Kidney tubule cell (primary cell): ENCODE results near the gene CDT1.

Experiments used
- DNase-seq: peaks from one replicate; pipeline ENCODE4 v3.0.0-alpha.2; 2018; ENCODE audit warnings: low spot score

Gene CDT1

DNA sequence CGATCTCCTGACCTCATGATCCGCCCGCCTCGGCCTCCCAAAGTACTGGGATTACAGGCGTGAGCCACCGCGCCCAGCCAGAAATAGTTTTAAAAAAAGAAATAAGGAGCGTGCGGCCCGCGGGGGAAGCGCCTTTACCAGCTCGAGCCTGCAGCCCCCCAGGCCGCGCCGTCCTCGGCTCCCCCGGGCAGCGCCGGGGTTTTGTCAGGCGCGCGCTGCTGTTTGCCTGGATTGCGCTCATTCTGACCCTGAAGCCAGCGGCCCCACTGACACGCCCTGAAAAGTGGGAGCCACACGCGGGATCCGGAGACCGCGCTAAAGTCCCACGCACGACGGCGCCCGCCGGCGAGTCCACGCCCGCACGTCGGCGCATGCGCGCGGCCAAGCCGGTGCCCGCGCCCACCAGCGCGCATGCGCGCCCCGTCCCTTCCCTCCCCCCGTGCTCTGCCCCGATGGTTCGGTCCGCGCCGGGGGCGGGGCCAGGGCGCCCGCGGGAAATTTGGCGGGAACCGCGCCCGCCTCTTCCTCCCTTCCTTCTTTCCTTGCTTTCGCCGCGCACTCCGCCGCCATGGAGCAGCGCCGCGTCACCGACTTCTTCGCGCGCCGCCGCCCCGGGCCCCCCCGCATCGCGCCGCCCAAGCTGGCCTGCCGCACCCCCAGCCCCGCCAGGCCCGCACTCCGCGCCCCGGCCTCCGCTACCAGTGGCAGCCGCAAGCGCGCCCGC is at the start of gene CDT1:
Gene CDT1 (plus strand): TSS at position 526 of the 724 bp plus-strand sequence. CDS start 43 bp downstream, at position 569.
- peak; percentile 85 for DNase-seq

DNA sequence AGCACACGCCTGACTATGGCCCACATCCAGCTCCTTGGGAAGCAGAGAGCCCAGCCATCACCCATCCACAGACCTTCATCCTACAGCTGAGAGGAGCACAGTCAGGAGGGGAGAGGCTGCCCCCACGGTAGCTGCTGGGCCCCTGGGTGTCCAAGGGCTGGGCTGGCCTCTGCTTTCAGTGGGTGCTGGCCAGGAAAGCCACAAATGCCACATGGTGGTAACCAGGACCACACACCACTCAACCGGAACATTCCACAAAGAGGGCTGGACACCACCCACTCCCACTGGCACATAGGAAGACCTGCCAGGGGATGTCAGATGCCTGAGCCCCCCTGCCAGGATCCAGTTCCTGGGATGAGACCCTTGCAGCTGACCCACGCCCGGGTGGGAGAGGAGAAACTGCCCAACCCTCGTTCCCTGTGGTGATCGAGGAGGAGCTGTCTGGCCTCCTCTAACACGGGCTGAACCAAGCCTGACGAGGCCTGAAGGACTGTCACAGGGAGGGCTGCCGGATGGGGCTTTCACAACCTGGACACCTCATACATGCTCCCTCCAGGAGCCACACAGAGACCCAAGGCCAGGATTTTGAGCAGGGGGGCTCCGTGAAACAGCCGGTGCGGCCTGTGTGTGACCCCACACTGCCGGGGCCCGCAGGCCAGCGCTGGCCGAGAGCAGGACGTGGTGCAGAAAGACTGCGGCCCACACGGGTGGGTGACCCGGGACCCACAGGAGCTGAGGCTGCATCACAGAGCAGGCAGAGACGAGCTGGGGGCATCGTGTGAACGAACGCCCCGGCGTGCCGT is 49.3 kb upstream of the CDT1 start:
- DNase-seq: no peak

- peak; percentile 61 for DNase-seq
These were observed 48.5 kb upstream of the CDT1 start for GRCh38 chr16:88754912-88755744.

DNA sequence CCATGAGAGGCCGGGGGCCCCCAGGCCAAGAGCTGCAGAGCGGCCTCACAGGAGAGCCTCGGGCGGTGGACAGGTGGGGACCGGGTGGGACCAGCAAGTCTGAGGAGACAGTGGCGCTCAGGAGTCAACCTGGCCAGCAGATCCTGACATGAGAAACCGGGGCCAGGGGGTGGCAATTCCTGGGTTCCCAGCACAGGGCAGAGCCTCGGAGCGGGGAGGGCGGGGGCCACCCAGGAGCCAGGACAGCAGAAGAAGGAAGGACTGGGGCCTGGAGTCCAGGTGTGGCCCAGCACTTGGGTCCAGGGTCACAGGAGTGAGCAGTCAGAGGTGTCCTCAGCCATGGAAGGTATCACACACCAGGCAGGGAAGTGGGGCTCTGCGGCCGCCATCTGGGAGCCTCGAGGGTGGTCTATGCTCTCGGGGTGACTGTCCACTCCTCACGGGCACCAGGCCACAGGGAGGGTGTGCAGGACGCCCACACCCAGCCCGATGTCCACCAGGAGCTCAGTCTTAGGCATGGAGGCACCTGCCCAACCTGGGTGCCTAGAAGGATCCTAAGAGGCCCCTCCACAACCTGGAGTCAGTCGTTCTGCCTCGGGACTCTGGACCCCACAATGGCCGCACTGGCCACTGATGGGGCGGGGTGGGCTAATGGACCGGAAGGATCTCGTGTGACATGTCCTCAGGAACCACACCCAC is 47.7 kb upstream of the CDT1 start:
- DNase-seq: no peak

DNA sequence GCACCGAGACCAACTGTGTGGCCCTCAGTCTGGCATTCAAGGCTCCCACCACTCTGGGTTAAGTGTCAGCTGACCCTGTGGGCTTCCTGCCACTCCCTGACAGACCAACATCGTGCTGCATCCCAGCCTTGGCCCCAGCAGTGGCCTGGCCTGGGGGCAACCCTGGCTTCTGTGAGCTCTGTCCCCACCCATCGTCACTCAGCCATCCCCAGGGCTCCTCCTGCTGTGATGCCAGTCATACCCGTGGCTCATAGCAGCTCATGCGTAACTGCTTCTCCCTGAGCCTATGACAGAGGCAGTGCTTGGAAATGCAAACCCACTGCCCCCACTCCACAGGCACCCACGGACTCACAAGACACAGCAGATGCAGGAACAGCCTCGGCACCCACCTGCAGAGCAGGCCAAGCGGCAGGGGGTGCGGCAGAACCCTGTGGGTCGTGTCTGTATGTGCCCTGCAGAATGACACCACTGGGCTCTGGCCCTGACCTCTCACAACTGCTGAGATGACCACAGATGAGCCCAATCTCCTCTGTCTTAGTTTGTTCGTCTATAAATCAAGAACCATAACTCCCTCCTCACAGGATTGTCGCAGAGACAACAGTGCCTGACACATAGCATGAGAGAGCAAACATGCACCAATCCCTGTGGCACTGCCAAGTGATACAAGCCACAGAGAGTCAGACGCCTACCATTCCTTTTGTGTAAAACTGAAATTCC is 45.2 kb upstream of the CDT1 start:
- peak; percentile 80 for DNase-seq

- no peak for DNase-seq
These were observed 44.7 kb upstream of the CDT1 start for GRCh38 chr16:88758944-88759244.

- DNase-seq: no peak
These were observed 44.2 kb upstream of the CDT1 start for GRCh38 chr16:88759245-88759975.

DNA sequence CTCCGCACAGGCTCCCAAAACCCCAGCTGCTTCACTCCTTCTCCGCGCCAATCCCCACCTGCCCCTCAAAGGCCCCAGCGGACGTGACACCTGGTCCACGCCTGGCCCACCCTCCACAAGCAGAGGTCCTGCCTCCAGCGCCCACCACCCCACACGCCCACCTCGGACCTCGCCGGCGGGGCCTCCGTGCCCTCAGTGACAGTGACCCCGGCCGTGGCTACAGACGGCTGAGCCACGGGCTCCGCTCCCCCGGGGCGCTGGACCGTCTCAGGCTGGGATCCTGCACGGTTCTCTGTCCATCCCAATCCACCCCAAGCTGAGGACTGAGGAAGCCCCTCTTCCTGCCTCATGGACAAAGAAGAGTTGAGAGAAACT is 43.6 kb upstream of the CDT1 start:
- DNase-seq: no peak

DNA sequence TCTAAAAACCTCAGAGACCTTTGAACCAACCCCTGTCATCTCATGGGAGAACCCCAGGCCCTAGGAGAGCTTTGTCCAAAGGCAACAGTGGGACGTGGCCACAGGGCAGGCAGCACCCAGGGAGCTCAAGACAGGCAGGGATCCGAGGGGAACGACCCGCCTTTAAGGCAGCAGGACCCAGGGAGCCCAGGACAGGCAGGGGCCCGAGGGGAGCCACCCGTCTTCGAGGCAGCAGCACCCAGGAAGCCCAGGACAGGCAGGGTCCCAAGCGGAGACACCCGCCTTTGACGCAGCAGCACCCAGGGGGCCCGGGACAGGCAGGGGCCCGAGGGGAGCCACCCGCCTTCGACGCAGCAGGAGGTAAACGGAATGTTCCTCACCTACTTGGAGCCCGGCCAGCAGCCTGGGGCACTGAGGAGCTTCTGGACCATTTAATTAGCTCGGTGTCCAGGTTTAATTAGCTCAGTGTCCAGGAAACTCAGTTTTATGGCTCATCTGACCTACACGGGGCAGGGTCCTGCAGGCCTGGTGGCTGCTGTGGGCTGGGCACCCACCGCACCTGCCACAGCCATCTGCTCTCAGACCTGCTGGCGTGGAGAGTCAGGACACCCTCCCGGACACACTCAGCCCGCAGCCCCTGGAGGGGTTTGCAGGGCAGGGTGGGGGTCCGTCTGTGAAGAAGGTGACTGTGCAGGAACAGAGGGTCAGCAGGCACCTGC is 43.0 kb upstream of the CDT1 start:
- peak; percentile 48 for DNase-seq

GRCh38 chr16:88761143-88761534 is 42.5 kb upstream of the CDT1 start:
- DNase-seq: no peak

DNA sequence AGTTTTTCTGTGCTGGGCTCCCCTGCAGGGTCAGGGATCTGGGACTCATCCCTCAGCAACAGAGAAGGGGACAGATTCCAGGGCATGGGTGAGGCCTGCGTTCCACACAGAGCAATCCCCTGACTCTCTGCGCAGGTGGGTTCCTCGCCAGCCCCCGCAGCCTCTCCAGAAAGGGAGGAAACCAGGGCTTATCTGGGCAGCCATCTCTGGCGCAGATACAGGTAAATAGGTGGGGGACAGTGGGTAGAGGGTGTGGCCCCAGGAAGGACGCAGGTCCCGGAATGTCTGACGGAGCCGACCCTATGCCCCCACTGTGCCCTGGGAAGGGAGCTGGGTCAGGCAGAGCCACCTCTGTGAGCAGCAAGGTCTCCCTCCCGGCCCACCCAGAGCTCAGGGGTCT is 41.8 kb upstream of the CDT1 start:
- DNase-seq: no peak

DNA sequence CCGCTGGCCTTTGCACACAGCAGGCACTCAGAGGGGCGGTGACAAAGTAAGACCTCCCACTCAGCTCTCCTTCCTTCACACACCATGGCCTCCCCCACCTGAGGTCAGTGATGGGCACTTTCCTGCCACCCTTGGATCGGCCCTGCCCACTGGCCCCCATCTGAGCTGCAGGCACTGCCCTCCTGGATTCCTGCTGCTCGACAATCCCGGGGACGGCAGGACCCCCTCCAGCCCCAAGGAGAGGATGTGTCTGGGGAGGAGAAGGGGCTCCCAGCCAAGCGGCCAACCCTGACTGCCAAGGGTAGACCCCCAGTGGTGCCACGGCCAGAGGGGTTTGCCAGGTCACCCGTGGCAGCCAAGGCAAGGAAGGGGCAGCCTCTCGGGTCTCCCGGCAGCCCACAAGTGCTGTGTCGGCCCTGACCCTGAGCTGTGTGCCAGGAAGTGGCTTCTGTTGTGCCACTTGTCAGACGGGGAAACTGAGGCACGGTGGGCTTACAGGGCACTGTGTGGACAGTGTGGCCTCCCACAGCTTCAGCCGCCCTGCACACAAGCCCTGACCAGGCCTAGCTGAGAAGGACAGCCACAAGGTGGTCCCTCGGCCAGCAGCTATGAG is 41.2 kb upstream of the CDT1 start:
- no peak for DNase-seq

GRCh38 chr16:88762941-88763340 is 40.6 kb upstream of the CDT1 start:
- DNase-seq: no peak

DNA sequence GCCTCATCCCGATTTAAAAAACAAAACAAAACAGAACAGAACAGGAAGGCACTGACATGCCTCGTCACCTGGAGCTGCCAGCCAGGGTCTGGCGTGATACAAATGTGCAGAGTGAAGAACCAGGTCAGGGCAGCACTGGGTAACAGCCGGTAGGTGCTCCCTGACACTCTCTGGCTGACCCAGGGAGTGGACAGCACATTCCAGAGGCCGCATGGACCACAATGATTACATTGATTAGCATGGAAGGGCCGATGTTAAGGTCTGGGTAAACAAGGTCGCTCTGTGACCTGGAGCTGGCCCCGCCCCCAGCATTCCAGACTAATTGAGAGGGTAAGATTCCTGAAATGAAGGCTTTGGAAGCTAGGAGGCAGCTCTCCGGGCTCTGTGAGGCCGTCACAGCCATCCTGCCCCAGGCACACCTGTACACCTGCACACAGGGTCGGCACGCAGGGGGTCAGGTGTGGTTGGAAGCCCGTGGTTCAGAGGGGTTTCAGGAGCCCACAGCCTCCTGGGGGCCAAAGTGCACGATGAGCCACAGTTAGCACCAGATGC is 40.0 kb upstream of the CDT1 start:
- peak; percentile 78 for DNase-seq

DNA sequence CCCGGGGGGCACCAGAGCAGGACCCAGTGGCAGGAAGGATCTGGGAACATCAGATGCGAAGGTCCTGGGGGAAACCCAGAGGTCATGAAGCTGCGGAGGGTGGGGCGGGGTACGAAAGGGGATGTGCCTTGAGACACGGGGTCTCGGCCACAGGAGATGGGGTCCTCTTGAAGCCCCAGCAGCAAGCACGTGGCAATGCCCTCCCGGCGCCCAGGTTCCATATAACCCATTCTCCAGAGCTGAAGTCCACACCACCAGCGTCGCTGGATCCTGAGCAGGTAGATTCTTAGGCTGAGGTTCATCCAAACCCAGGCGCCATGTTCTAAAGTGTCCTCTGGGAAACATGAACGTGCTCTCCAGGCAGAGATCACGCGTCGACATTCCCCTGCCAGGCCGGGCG is 39.5 kb upstream of the CDT1 start:
- DNase-seq: no peak

DNA sequence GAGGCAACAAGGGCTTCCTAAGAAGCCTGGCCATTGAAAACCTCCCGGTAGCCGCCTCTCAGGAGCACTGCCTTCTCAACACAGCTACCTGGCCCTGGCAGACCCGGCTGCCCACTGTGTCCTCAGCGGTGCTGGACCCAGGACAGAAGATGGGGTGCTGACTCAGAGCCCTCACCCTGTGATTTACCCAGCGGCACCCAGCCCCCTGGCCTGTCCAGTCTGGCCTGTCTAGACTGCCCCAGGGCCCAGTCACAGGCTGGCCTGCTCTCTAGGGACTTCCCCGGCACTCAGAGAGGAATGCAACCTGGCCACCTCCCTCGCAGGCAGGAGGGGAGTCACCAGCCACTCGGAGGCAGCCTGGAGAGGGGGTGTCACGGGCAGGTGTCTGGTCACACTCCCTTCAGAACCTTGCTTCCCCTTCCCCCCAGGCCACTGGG is 38.7 kb upstream of the CDT1 start:
- peak; percentile 97 for DNase-seq

- no peak for DNase-seq
These were observed 36.6 kb upstream of the CDT1 start for GRCh38 chr16:88766975-88767374.

GRCh38 chr16:88767546-88768070 is 36.0 kb upstream of the CDT1 start:
- no peak for DNase-seq
